Testis (tissue), 2 donors: ENCODE measurements around the gene NUDT2.

ENCODE experiments used
- CTCF ChIP-seq, 3 experiments: fragments of 450-650 bp in 2 of 3; fragments of 200-600 bp in 1 of 3; sonication (generic) in 1 of 3; IDR thresholded peaks; one replicate each; pipeline ENCODE4 v1.5.1; 2016 to 2019; ENCODE audit warnings: antibody characterized with exemption in 3 of 3, mild to moderate bottlenecking in 2 of 3, moderate library complexity in 1 of 3
- POLR2A ChIP-seq: fragments of 450-650 bp; IDR thresholded peaks from one replicate; pipeline ENCODE4 v1.6.1; 2017; ENCODE audit warnings: antibody characterized with exemption, mild to moderate bottlenecking, moderate library complexity

GRCh38 chr9:34370970-34371880 is 41.9 kb downstream of the NUDT2 start:
- TF ChIP-seq CTCF (IDR thresholded peaks at IDR 0.05) (no peak), POLR2A (no peak)
